ENCODE measurements around the gene PPT2. TPM values are rescaled to one million over a fixed set of nuclear protein-coding genes. Genes with fewer than 3 reads are reported as not detected.

Gene PPT2
- total and polyA plus RNA-seq, 2 of the 8 experiments (the other 6 are each of a cell fraction or from before 2014, with no cell fraction given): 24.1 to 39.5 TPM

- TF ChIP-seq POU5F1 (IDR thresholded peaks at IDR 0.05; ENCODE audit: low read depth, low read length): no peak
Observed at GRCh38 chr6:32170294-32170693, 16.4 kb downstream of the PPT2 start (continued).

All from H1 (cell line).